ENCODE results near the gene SS18L1. TPM values are rescaled to one million over a fixed set of nuclear protein-coding genes. Genes with fewer than 3 reads are reported as not detected.

SS18L1 gene
- total RNA-seq, 1 experiment from 2014 or later: 10.7 TPM

DNA sequence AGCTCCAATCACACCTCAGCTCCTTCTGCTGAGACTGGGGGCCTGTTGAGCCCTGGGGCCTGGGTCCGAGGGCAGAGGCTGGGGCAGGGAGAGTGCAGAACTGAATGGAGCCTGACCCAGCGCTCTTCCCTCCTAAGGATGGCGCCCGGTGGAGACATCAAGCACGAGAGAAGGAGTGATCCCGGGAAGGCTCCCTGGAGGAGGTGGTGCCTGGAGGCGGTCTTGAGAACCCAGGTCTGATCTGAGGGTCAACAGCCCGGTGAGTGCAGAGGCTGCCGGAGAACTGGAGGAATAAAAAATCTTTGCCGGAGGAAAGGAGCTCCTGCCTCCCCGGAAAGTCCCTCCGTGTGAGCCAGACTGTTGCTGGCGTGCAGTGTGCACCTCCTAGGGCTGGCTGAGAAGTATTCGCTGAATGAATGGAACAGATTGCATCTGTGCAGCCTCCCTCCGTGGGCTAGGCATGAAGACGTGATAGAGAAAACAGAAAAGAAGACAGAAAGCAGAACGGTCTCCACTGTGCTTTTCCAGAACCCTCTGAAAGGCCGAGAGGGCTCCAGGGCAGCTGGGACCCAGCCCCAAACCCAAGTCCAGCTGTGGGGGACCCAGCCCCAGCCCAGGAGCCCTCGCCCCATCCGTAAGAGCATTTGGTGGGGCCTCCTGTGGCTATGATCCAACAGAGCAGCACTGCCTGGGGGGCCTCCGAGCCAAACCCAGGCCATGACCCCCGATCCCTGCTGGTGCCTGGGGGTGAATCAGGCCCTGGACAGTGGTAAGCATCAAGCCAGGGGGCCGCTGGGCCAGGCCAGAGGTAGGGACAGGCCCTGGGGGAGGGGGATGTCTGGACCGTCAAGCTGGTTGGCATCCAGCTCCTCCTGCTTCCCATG is 83.4 kb downstream of the SS18L1 start:
- DNase-seq (ENCODE audit: low read depth): no peak

DNA sequence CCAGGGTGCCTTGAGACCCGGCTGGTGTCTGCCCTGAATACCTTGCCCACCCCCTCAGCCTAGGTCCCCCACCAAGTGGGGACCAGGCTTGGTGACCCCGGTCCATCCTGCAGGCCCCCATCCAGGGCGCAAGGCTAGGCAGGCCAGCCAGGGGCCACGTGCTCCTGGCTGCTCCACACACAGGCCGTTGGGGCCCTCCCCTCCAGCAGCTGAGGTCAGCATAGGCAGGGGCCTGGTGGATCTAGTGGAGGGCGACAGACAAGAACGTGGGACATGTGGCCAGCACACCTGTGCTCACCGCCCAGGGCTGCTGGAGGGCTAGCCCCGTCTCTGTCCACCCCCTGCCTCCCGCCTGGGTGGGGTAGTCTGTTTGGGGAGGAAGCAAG is 84.0 kb downstream of the SS18L1 start:
- no peak for DNase-seq (ENCODE audit: low read depth)

DNA sequence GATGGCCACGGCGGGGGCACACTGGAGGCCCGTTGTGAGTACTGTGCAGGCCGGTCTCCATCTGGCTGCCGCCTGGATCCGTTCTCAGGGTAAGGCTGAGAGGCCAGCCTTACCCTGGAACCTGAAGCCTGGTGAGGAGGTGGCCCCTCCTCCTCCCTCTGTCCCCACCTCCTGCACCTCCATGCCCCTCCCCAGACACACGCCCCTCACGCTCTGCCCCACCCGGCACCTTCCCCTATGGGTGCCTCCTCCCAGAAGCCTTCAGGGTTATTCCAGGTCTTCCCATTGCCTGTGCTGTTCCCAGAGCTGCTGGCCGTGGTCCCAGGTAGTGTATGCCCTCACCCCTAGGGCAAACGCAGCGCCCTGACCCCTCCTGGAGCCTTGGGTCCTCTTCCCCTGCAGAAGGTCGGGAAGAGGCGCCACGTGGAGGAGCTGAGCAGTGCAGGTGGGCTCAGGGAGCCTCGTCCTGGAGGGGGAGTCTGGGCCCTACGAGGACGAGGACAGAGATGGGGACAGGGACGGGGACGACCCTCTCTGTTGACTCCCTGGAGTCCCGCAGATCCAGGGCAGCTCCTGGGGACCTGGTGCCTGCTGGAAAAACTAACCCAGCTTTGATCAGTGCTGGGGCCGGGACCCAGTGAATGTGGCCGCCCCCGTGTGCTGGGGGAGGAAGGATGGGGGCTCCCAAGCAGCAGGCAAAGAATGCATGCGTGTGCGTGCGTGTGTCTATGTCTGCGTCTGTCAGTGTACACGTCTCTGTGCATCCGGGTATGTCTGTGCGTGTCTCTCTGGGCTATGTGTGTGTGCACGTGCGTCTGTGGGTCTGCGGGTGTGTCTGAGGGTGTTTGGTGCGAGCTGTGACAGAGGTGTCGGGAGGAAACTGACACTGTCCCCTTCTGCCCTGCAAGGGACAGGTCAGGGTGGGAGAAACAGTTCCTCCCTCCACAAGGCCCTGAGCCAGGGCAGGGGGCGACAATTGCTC is 84.7 kb downstream of the SS18L1 start:
- DNase-seq (ENCODE audit: low read depth): no peak

DNA sequence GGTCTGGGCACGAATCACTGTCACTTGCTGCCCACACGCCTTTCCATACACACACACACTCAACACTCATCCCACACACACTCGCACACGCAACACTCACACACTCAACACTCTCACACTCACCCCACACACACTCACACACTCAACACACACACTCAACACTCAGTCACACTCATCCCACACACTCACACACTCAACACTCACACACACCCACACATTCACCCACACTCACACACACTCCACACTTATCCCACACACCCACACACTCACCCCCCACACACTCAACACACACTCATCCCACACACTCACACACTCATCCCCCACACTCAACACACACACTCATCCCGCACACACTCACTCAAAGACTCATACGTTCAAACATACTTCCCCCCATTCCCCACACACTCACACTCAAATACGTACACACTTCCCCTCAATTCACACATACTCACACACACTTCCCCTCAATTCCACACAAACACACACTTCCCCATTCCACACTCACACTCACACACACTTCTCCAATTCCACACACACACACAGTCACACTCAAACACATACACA is 85.5 kb downstream of the SS18L1 start:
- DNase-seq (ENCODE audit: low read depth): no peak

DNA sequence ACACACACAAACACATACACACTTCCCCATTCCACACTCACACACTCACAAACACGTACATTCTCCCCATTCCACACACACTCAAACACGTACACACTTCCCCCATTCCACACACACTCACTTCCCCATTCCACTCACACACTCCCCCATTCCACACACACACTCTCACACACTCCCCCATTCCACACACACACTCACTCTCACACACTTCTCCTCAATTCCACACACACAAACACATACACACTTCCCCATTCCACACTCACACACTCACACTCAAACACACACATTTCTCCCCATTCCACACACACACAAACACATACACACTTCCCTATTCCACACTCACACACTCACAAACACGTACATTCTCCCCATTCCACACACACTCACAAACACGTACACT is 86.1 kb downstream of the SS18L1 start:
- no peak for DNase-seq (ENCODE audit: low read depth)

DNA sequence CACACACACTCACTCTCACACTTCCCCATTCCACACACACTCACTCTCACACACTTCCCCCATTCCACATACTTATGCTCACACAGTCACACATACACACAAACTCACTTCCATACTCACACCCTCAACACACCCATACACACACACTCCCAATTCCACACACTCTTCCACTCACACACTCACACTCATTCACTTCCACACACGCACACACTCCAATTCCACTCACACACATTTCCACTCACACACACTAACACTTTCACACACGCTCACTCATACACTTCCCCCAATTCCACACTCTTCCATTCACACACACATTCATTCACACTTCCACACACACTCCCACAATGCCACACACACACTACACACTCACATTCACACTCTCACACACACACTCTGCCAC is 86.7 kb downstream of the SS18L1 start:
- no peak for DNase-seq (ENCODE audit: low read depth)

DNA sequence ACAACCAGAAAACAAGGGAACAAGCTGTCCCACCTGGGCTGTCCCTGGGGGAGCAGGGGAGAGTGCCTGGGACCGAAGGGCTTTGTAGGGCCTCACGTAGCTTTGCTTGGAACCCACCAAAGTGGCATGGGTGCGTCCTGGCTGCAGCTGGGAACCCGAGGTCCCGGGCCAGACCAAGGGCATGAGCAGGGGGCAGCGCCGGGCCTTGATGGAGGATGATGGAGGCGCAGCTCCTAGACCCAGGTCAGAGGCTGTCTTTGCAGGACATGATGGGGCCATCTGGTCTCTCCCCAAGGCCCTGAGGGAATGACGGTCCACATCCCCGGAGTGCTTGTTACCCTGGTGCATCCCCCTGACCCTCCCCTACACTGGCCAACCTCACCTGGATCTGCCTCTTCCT is 87.1 kb downstream of the SS18L1 start:
- DNase-seq (ENCODE audit: low read depth): no peak

DNA sequence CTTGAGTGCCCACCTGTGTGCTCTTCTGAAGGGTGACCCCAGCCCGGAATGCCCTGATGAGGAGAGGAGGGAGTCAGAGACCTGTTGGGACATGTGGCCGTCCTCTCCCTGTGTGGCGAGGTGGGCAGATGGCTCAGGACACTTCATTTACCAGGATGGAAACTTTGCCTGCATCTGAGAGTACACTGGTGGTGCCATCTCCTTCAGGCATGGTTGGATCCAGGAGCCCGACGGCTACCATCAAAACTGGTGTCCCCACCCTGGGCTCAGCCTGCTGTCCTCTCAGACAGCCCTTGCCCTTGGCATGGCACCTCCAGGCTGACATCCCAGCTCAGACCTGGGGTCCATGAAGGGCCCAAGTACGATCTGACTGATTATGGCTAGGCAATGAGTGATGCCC is 87.7 kb downstream of the SS18L1 start:
- DNase-seq (ENCODE audit: low read depth): no peak

Other genes with a start within 250 kb of the SS18L1 start
- gene TAF4, start 77.9 kb upstream of the SS18L1 start, total RNA-seq (2014; rRNA removed; shearing (Covaris generic)): 6.5 and 6.6 TPM in 2 replicates
- 39.4 and 39.9 TPM in 2 replicates for gene LSM14B, start 21.3 kb upstream of the SS18L1 start, total RNA-seq (2014; rRNA removed; shearing (Covaris generic))
- gene PSMA7, start 375 bp upstream of the SS18L1 start, total RNA-seq (2014; rRNA removed; shearing (Covaris generic)): 878 and 1,048 TPM in 2 replicates
- 21.1 and 28.1 TPM in 2 replicates for gene MTG2, start 39.3 kb downstream of the SS18L1 start, total RNA-seq (2014; rRNA removed; shearing (Covaris generic))
- not detected in 2 replicates for gene HRH3, start 76.5 kb downstream of the SS18L1 start, total RNA-seq (2014; rRNA removed; shearing (Covaris generic))
- 17.8 and 18.6 TPM in 2 replicates for gene OSBPL2, start 94.8 kb downstream of the SS18L1 start, total RNA-seq (2014; rRNA removed; shearing (Covaris generic))
- 215 and 229 TPM in 2 replicates for gene ADRM1, start 159.2 kb downstream of the SS18L1 start, total RNA-seq (2014; rRNA removed; shearing (Covaris generic))
- gene LAMA5, start 223.5 kb downstream of the SS18L1 start, total RNA-seq (2014; rRNA removed; shearing (Covaris generic)): 36.6 and 44.8 TPM in 2 replicates
- 2,665 and 2,752 TPM in 2 replicates for gene RPS21, start 243.3 kb downstream of the SS18L1 start, total RNA-seq (2014; rRNA removed; shearing (Covaris generic))

Measured in RPMI7951 (cell line).